GM21528 (cell line): Measurements from ENCODE around the gene AUTS2.

Experiments
- ATAC-seq: cut with Tn5 transposase; IDR thresholded peaks from one replicate; pipeline ENCODE4 v1.9.1; 2021; ENCODE audit warnings: mild to moderate bottlenecking, moderate library complexity; ENCODE audit not compliant: unreplicated experiment, low FRiP score

Gene AUTS2

DNA sequence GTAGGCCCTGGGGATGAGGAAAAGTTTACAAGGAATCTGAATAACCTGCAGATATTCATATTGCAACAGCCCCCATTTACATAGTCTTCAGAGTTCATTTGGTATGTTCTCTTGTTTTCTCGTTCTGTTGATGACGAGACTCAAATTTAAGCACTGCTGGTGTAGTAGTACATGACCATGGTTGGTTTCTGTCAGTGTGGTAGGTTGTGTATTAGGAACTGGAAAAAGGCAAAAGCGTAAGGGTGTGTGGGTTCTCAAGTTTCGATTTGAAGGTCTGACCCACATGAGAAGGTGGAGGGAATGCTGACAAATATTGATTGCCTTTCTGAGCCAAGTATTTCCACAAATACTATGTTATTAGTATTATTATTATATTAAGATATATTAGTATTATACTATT is 151.7 kb downstream of the AUTS2 start:
- ATAC-seq = no peak

DNA sequence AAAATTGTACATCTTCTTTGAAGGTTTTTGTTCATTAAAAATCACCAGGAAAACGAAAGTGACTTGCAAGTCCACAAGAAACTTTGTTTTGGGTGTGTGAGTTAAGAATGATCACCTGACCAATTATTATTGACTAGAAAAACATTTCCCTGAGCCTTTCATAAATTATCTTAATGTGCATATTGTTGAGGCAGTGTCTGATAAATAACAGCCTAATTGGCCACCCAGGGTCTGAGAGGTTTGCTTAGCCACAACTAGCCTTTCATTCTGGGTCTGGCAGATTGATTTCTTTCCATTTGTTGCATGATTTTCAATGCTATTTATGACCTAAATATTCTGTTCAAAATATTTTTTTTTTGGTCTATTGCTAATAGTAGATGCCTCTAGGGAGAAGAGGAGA is 152.8 kb downstream of the AUTS2 start:
- ATAC-seq = no peak

DNA sequence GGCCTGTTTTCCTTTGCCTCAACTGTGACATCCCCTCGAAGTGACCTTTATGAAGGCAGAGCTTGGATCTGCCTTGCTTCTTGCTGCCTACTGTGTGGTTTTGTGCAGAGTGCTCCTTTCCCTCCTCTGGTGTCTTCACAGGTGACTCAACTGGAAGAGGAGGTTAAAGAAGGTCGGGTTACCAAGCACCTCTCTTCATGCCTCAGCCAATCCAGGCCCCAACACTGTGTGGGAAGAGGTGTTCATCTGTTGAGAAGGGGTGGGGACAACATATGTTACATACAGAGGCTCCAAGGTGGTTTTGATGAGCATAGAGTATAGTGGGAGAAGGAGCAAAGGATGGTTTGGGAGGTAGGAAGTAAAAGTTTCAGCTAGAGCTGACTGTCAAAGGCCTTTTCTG is 155.7 kb downstream of the AUTS2 start:
- no peak for ATAC-seq

DNA sequence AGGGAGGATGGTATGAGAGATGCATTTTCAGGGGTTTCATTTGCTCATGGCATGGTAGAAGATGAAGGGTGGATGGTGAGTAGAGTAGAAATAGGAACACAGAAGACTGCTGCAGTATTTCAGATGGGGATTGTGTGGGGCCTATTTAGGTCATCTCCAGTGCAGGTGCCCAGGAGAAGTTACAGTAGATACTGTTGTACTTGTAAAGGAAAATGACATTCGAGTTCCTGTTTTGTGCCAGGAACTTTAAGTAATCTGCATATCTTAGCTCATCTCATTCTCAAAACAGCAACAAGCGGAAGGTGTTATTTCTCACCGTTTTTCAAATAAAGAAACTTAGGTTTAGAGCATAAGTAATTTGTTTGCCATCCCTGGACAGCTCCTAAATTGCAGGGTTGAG is 156.2 kb downstream of the AUTS2 start:
- ATAC-seq = no peak

DNA sequence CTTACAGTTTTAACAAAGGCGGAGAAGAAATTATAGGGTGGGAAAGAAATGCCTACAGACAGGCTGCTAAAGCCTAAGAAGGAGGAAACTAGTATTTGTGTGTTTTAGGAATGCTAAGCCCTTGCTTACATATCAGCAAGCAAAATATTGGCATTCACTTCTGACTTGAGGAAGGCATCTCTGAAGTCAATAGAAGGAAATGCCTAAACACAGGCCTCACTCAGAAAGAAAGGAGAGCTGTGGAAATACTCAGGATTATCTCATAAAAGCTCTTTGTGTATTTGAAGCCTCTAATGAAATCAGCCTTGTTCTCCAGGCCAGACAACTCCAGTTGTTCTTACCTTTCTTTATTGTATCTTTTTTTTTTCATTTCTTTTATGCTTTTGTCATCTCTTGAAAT is 158.0 kb downstream of the AUTS2 start:
- ATAC-seq = no peak

DNA sequence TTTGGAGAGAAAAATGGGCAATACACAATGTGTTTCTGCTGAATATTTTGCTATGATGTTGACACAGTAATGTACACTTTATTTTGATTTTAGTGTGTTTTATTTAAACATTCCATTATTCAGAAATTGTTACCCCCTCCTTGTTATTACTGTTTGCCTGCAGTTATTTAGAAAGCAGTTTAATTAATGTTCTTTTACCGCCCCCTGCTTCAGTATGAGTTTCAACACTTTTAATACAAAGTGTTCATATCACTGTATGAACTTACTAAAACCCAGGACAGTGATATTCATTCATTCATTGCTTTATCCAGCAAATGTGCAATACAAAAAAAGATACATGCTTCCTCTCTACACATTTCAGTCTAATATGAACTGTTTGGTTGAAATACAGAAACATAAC is 159.3 kb downstream of the AUTS2 start:
- ATAC-seq = no peak

DNA sequence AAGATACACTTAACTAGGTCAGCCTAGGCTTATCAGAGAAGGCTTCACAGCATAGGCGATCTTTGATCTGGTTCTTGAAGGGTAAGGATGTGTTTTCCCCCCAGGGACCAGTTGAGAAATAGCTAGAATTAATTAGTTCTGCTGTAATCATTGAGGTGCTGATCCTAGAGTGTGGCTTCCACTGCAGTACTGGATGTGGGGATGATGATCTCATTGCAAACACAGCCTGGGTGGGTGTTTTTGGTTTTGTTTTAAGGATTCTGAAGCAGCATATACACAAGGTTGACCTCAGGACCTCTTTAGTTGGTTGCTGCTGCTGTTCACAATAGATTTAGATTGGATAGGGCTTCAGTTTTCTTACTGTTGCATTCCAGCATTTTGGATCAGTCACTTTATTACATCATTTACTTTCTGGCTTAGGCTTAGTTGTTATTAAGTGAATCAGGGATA is 159.7 kb downstream of the AUTS2 start:
- ATAC-seq = no peak

DNA sequence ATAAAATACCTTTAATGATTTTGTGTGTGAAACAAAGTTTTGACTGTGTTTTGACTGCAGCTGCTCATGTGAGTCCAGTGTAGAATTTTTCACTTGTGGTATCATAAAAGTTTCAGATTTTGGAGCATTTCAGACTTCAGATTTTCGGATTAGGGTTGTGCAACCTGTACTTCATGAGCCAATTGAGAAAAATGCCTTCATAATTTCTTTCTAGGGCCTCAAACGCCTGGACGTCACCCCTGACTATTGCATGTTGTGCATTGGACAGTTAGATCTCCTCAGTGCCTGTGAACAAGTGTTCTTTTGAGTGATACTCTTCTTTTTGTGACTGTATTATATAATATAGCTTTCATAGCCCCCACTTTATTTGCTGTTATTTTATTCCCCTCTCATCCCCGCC is 161.1 kb downstream of the AUTS2 start:
- ATAC-seq = no peak

DNA sequence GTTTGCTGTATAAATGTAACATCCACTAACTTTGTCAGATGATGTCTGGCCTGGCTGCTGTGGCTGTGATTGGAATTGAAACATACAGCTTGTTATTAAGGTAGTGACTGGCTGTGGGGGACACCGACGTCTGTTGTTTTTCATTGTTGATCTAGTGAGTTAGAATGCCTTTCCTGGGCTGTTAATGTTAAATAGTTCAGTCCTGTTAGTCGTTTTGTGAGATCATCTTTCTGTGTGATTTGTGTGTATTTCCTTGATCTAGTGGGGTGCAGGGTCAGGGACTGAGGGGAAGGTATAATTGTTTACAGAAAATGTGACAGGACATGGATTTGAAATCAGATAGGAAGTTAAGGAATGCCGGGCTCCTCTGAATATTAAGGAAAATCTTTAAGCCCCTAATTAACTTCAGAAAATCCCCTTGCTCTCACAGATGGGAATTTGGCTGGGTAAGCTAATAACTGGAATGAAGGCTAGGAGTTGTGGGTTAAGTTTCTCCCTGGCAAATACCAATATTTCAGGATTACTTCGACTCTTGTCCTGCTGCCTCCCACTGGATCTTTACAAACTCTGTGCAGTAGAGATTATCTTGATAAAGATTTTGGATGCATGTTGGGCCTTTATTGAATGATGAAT is 163.1 kb downstream of the AUTS2 start:
- ATAC-seq = no peak

DNA sequence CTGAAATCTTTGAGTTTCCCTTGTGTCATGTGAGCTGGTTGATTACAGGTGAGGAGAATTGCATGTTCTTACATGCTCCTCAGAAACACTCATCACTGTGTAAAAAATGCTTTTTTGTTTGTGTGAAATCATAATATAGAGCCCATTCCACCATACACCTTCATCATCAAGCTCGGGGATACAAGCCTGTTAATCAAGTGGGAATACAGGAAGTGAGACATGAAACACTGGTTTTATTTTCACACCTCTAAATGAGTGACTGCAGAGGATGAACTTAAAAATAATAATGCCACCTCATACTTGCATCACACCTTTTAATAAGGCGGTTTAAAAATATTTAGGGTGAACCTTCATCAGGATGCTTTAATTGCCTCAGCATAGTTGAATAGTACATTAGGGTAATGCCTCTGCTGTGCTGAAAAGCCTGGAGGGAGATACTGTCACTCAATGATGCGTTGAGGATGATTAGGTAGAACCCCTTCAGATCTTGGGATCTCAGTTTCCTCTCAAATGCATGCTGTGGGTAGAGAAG is 164.6 kb downstream of the AUTS2 start:
- ATAC-seq = no peak

DNA sequence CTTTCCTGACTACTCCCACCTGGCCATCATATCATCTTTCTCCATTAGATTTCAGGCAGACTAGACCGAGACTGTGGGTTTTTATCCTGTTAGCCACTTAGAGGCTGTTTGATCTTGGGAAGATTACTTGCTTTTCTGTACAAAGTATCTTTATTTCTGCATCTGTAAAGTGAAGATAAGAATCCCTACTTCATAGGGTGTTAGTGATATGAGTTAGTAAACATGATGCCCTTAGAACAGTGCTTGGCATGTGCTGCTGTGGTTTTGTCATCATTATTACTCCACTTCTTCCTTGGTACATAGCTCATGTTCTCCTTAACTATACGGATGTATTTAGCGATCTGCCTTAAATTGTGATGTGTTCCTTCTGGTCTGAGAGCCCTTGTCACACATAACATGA is 165.2 kb downstream of the AUTS2 start:
- ATAC-seq = no peak

DNA sequence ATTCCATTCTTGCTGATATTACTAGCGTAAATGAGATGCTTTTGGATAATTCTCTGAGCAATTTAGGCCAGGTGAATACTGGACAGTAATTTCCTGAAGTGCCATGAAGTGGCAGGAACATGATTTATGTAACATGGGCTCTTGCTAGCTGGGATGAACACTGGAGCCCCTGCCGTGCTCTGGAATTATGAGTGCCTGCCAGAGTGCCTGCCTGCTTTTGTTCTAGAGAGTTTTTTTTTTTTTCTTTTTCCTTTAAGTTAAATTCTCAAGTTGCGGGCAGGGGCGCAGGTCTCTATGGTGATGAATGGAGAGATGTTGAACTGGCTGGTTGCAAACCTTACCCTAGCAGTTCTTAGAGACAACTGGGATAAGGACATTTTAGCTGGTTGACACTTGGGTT is 165.9 kb downstream of the AUTS2 start:
- no peak for ATAC-seq

DNA sequence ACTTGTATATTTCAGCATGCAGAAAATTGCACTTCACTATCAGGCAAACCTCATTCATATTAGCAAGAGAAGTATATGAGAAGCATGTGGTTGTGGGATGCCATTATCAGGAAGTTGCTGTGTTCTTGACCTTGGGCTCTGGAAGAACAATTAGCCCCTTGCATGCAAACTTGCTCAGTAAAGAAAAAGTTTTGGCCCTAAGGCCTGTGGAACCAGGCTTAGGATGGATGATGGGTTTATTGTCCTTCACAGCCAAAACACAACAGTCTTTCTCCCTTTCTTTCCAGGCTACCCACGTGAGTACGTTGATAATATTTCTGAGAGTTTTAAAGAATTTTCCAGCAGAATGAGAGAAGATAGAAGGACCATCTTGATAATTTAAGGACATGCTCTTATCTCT is 166.4 kb downstream of the AUTS2 start:
- no peak for ATAC-seq

DNA sequence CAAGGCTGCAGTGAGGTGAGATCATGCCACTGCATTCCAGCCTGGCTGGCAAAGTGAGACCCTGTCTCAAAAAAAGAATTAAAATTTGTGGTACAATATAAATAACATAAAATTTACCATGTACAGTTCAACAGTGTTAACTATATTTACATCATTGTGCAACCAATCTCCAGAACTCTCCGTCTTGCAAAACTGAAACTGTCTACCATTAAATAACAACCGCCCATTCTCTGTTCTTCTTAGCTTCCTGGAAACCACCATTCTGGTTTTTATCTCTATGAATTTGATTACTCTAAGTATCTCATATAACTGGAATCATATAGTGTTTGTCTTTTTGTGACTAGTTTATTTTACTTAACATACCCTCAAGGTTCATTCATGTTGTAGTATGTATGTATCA is 167.6 kb downstream of the AUTS2 start:
- ATAC-seq = no peak

DNA sequence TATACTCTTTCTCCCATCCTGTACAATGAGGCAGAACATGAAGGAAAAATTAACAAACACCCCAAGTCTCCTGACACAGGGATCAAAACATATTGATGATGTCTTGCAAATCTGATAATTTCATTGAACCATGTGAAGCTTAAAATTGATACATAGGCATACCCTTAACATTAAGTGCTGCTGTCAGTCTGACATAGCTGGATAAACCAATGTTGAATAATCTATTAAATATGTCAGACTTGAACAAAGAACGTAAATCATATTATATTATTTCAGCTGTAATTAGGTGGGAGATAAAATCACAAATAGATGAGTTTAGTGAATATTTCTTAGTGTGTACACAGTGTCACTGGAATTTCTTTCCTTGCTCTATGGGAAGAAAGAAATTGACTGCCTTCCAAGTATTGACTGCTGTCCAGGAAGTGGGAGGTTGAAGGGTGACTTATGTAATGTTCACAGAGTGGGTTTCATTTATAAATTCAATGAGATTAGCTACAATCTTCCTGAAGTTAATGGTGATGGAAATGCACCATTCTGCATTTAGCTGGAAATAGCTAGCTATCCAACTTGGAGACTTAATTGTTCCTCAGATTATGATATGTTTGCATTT is 170.8 kb downstream of the AUTS2 start:
- ATAC-seq = no peak

DNA sequence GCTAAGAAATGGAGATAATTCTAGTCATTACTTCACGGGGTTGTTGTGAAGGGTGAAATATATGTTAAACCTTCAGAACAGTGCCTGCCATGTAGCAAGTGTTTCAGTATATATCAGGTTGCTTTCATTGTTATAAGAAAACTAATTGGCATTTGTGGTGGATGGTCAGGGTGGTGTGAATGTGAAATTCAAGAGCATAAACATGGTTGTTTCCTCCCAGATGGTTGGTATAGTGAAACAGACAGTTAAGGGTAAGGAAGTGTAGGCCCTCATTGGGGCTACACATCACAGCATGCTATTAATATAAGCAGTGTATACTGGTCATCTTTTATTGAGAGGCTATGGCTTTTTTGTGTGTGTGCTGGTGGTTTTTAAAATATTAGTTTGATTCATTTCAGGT is 171.6 kb downstream of the AUTS2 start:
- no peak for ATAC-seq

DNA sequence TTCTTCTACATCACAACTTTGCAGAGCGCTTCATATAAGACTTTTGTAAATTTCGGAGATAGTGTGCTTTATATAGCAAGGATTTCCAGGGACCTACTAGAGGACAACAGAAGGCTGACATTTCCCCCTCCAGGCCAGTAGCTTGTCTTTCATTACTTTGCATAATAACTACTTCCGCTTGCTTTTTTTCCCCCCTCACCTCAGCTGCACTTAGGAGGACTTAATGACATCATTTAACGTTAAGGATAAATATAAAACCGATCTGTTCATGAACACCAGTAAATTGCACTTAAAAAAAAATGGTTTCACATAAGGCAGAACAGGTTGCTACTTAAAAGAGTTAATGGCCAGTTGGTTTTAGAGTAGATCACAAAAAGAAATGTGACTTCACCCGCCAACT is 172.3 kb downstream of the AUTS2 start:
- no peak for ATAC-seq

DNA sequence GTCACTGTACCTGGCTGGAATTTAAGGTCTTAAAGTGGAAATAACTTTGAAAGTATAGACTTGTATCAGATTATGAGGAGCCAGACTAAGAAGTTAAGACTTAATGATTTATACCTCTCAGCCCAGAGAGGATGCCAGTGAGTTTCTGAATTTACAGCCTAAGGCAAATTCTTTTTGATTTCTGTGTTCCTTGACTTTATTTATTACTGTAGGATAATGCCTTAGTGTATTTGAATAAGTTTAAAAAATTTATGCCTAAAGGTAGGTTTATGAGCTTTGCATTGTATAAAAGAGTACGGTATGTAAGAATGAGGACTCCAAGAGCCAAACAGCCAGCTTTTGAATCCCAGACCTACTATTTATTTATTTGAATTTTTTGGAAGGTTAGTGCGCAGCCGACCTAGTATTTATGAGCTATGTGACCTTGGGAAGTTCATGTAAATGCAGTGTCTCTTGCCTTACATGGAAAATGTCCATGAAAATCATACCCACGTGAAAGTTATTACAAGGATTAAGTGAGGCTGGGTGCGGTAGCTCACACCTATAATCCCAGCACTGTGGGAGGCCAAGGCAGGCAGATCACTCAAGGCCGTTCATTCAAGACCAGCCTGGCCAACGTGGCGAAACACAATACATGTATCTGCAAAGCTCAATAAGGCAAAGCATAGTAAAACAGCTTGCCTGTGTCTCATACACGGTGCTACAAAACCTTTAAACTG is 174.6 kb downstream of the AUTS2 start:
- no peak for ATAC-seq

DNA sequence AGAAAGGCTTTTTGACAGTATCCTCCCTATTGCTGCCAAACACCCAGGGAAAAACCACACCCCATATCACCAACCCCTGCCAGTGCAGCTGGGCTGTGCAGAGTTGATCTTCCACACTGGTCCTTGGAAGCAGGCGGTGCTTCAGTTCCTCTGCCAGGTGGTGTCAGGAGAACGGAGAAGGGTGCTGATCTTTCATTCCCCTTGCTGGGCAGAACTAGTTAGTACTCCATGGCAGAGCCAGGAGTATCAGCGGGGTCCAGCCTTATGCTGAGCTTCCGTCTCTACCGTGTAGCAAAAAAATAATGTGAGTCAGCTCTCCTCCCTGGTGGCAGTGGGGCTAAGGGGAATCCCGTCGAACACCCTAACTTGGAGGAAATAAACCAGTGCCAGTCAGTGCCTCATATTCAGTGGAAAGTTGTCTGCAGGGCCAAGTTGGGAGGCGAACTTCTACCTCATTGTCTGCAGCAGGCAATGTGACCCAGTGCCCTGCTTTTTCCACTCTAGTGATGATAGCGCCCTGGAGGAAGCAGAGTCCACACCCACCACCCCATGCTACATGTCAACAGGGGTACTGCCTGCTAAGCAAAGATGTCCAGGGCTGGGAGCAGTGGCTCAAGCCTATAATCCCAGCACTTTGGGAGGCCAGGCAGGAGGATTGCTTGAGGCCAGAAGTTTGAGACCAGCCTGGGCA is 175.4 kb downstream of the AUTS2 start:
- ATAC-seq = no peak

DNA sequence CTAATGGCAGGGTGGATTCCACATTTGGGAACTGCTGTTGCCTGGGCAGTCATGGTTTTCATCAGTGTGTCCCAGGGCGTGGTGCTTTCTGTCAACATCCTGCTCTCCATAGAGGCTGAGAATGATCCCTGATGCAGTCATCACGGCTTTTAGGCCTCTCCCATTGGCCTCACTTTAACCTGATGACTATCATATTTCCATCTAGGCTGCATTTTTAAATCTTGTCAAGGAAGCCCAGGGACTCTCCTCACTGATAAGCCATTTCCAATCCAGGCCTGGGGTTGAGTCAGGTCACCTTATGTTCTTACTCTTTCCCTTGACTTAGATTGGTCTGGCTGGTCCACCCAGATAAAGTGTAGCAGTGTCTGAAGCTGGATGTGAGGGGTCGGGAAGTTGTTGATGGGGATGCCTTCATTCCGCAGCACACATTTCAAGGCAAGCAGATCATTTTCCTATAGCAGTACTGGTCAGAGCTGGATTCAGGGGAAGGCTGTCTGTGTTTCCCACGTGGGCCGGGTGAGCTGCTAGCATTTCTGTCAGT is 177.0 kb downstream of the AUTS2 start:
- ATAC-seq = no peak

DNA sequence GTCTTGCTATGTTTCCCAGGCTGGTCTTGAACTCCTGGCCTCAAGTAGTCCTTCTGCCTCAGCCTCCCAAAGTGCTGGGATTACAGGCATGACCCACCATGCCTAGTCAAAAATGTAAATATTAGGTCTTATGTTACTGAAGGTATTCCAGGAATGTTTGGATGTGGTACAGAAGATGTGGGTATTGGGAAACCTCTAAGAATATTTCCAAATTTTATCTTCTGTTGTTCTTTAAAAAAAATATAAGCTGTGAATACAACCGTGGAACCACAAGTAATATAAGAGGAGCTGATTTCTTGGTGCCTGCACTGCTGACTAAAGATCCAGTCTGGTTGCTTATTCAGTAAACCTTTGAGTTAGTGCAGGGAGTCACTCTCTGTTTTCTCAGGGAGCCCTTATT is 178.3 kb downstream of the AUTS2 start:
- ATAC-seq = no peak
